ENCODE results near the gene RAB11FIP4.

The RAB11FIP4 gene

DNA sequence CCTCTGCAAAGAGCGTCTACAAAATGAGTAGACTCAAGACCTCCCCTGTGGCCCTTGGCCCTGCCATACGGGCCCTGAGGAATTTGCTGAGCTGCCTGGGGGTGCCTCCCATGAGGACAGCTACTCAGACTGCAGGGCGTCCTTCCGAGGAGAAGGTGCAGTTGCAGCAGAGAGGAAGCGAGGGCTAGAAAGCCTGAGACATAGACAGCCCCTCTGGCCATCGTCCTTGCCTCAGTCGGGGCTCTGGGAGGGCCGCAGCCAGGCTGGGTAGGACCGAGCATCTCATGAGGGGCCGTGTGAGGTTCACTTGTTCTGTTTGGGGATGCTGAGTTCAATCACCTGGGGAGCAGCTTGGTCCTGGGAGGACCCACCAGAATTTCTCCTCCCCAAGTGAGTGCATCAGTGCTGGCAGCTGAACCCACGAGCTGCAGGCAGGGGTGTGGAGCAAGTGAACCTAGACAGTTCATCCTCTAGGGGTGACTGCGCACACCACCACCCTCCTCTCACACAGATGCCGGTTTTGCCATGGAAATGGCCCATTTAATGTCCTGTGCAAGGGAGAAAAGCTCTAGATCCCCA lies 20.3 kb downstream of the RAB11FIP4 start:
- DNase-seq: no peak

DNA sequence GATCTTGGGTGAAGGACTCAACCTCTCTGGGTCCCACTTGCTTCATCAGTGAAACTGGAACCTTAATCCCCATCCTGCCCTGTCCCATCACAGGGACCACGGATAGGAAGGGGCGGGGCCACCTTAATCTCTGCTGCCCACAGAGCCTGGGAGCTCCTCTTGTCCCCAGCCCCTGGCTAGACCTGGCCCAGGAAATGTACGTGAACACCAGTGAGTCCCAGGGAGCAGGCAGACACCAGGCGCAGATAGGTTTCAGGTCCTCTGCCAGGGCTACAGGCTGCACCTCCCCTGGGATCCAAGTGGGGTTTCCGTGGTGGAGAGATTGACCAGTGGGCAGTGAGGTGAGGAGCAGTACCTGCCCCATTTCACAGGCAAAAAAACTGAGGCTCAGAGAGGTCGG lies 21.0 kb downstream of the RAB11FIP4 start:
- DNase-seq: no peak

DNA sequence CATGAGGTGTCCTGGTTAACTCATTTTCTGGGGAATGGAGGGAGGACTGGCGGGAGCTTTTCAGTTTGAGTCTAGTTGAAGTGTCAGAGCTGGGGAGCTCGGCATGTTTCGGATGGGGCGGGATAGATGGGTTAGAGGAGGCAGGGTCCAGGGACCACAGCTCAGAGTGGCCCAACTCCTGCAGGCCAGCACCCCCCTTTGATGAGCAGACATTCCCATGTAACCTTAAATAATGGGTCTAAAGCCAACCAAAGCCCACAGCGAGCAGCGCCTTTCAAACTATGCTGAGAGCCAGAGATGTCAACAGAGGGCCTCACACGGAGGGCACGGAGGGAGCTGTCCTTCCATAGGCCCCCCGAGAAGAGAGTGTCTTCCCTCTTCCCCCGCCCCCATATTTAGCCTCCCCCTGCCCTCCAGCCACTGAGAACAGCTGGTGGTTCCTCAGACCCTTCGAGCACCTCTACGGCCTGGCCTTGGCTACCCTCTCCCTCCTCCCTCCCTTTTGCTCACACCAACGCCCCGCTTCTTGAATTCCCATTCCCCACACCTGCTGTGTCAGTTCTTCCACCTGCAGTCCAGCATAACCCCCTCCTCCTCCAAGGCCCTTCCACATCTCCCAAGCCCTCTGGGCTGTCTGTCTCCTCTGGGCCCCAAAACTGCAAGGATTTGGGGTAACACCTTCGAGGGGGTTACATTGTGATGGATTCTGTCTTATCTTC lies 21.8 kb downstream of the RAB11FIP4 start:
- no peak for DNase-seq

DNA sequence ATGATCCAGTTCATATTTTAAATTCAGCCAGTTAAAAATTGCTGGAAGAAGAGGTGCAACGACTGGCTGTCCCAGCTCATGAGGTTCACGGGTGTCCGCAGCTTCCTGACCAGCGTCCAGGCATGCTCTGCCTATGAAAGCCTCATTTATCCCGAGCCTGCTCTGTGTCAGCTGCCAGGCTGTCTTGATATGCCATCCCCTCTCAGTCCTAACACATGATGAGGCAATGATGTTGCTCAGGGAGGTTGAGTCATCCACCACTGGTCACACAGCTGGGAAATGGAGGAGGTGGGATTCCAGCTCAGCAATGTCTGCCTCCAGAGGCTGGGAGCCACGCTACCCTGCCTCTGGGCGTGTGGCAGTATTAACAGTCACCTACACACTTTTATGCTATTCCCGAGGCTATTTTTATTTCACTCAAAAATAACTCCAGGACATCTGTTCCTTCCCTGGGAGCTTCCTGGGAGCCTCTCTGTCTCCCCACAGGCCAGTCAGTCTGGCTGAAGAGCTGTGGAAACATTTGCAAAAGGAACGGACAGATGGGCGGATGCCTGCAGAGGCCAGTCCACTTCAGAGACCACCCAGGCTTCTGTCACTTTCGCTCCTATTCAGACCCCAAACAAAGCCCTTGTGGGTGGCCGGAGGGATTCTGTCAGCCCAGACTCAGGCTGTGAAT lies 22.5 kb downstream of the RAB11FIP4 start:
- DNase-seq: no peak

DNA sequence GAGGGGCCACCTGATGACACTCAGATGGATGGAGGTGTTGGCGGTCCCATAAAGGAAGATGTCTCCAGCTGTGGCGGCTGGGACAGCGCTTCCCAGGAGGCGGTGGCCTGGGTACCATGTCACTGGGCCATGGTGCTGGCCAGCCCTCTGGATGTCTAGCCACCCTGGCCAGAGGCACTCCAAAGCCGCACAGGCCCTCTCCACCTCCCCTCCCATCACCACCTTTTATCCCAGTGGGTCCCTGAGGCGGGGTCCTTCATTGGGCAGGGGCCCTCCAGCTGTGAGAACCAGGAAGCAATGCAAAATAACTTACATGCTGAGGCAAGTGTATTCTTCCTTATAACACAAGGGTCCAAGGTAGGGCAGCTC lies 23.1 kb downstream of the RAB11FIP4 start:
- no peak for DNase-seq

DNA sequence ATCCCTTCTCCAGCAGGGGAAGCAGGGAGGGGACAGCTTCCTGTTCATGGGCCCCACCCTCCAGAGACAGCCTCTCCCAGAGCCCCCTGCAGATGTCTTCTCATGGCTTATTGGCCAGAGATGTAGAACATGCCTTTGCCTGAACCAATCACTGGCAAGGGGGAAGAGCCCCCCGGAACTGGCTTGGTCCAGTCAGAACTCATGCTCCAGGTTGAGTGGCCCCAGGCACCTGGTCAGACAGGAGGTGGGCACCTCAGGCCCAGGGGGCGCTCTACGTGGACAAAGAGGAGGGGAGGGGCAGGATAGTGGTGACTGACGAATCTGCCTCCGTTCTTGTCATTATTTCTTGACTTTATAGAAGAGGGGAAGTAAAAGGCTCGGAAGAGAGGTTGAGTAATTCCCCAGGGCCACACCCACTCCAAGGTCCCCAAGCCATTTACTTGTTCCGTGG lies 23.6 kb downstream of the RAB11FIP4 start:
- DNase-seq: no peak

DNA sequence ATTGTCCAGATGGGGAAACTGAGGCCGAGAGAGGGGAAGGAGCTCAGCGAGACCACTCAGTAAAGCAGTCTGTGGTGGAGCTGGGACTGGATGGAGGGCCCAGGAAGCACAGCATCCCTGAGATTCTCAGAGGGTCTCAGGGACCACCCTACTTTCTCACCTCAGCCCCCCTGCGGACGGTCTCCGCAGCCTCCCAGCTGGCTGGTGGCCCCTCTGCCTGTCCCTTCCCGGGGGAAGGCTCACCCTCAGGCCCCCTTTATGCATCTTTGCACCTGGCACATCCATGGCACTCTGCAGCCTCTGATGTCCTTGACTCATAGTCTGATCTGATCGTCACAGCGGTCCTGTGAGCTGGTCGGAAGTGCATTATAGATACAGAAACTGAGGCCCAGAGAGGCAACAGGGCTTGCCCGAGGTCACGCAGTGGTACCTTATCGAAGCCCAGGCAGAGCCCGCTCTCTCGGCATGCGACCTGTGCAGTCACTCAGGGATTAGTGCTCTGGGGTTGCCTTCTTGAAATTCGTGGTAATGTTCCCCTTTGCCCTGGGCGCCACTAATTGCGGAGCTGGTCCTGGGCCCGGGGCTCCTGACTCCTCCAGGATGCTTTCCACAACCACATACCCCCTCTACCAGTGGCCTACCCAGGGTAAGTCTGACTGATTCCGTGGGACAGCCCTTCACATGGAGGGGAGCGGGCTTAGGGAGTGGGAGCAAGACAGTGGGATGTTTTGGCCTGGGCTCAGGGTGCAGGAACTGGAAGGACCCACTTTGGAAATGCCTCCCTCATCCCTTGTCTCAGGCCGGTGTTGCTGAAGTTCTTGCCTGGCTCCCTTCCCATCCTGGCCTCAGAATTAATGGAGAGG lies 24.4 kb downstream of the RAB11FIP4 start:
- no peak for DNase-seq

DNA sequence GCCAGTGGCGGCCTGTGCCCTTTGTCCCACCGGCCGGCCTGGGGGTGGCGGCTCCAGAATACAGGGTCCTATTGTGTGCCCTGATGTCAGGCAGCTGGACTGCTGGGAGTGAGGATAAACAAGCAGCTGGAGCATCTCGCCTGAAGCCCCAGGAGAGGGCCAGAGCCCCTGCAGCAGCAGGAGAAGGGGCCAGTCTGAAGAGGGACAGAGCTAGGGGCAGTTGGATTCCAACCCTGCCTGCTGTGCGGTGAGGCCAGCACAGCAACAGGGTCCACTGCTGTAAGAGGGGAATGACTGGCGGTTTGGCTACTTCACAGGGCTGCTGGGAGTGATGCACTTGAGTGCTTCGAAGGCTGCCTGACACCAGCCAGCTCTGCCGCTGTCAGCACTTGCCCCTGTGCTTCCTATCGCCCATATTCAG lies 25.0 kb downstream of the RAB11FIP4 start:
- no peak for DNase-seq

DNA sequence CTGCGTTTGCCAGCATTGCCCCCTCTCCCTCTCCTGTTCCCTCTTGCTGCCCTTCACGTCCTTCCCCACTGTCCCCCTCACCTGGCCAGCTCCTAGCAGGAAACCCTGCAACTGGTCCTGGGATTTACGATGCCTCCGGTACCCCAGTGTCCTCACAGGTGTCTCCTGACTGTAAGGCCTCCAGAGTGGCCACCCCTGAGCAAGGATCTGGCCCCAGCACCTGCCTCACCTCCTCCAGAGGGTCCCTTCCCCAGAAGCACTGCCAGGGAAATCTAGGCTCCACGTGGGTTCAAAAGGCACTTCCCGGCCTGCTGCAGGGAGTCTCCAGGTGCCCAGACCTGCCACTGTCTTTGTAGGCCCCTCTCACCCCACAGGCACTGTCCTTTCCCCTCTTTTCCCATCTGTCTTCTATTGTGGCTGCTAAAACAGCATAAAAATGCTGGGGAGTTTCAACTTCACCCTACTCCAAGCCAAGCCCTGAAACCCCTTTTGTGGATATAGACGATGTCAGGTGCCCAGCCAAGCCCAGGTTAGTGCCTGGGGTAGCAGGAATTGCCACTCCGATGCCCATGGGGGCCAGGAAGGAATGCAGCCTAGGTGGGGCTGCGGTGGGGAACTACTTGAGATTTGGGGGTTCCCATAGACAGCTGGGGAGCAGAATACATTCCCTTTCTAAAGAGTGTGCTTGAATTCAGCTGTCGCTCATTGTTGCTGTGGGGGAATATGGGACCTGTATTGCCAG lies 25.7 kb downstream of the RAB11FIP4 start:
- no peak for DNase-seq

DNA sequence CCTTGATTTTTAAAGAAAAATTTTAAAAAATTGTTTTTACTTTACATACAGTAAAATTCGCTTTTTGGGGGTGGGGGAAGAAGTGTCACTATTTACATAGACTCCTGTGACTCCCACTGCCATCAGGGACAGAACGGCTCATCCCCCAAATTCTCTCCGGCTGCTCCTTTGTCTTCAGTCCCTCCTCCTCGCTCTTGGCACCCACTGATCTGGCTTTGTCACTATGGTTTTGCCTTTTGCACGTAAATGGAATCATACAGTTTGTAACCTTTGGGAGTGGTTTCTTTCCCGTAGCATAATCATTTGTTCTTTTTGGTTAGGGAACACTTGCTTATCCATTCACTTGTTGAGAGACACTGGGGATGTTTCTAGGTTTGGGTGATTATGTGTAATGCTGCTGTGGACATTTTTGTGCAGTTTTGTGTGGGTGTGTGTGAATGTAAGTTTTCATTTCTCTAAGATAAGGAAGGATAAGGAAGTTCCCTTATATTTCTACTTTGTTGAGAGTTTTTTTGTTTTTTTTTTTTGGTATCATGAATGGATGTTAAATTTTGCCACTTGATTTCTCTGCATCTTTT lies 27.4 kb downstream of the RAB11FIP4 start:
- no peak for DNase-seq

DNA sequence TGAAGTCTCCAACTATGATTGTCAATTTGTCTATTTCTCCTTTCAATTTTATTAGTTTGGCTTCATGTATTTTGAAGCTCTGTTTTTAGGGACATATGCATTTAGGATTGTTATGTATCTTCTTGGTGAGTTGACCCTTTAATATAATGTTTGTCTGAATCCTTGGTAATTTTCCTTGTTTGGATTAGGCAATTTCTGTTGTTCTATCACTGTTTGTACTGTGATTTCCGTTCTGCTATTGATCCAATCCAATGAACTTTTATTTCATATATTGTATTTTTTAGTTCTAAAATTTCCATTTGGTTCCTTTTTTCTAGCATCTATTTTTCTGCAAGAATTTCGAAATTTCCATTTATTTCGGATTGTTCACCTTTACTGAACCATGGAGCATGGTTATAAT lies 31.0 kb downstream of the RAB11FIP4 start:
- no peak for DNase-seq

DNA sequence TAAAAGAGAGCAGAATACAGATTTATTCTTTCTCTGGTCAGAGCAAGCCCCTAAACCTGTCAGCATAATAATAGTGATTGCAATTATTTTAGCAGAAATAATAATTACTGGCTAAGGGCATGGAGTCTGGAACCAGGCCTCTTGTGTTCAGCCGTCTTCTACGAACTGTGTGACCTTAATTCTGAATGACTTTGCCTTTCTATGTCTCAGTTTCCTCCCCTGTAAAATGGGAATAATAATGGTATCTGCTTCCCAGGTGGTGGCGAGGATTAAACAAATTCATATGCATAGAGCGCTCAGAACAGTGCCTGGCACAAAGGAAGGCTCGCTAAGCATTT lies 33.4 kb downstream of the RAB11FIP4 start:
- DNase-seq: no peak

DNA sequence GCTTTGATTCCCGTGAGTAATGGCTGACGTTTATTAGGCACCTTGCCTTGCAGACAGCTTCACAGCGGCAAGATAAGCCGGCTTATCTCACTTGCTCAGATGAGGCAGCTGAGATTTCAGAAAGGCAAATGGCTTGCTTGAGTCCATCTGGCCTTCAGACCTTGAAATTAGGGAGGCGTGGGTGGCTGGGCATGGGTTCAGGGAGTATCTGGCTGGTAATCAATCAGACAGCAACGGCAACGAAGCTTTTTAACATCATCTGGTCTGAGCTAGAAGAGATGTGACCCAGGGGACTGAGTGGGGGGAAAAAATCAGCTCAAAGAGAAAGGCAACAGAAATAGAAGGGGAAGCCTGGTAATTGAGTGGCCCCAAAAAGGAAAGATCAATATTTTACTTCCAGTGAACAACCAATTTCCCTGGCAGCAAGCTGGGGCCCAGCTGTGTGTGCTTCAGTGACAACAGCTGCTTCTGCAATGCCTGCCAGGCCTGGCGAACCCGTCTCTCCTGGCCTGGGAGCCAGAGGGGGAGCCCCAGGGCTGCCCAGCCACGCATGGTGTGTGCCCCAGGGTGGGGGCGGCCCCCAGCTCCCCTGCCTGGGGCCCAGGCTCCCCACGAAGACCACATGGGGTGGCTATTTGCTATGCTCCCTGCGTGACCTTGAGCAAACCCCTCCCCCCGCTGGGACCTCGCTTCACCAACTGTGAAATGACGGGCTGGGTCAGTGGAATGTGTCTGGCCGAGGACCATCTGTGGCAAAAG lies 34.0 kb downstream of the RAB11FIP4 start:
- DNase-seq: no peak

DNA sequence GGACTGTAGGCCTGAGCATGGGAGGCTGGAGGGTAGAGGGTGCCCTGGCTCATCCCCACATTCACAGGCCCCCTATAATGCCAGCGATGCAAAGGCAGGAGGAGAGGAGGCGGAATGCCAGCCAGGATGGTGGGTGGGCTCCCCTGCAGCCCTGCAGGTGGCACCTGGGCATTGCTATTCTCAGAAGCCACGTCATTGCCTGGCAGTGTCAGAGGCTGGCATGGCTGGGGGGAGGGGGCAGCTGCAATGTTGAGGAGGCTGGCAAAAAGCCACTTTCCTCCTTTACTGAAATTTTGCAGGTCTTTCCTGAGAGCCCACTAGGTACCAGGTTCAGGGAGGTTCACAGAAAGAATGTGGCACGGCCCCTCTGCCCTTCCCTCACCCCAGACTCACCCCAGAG lies 36.2 kb downstream of the RAB11FIP4 start:
- DNase-seq: no peak

DNA sequence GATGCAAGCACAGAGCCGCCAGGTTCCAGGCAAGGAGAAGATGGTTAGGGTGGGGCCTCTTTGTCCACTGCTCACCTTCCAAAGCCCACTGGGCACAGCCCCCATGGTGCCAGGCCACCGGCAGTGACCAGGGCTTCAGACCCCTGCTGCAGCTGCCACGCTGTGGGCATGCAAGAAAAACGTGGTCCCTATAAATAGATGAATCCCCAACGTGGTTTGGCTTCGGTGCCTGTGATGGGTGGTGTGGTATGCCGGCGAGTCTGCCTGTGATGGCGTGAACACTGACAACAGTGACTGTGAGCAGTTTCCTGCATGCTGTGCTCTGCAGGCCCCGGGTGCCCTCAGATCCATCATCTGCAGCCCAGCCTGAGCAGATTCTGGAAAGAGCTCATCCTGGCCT lies 36.6 kb downstream of the RAB11FIP4 start:
- DNase-seq: no peak

DNA sequence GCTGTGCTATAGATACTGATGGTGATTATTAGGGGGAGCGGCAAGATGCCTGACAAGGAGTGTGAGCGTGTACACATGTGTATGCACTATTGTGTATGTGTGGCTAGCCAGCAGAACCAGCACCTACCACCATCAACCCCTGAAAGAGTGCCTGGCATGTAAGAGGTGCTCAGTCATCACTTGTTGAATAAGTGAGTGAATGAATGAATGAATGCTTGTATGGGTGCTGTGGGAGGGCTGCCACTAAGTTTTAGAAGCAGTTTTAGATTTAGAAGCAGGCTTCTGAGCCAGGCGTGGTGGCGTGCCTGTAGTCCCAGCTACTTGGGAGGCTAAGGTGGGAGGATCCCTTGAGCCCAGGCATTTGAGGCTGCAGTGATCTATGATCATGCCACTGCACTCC lies 37.0 kb downstream of the RAB11FIP4 start:
- DNase-seq: no peak

DNA sequence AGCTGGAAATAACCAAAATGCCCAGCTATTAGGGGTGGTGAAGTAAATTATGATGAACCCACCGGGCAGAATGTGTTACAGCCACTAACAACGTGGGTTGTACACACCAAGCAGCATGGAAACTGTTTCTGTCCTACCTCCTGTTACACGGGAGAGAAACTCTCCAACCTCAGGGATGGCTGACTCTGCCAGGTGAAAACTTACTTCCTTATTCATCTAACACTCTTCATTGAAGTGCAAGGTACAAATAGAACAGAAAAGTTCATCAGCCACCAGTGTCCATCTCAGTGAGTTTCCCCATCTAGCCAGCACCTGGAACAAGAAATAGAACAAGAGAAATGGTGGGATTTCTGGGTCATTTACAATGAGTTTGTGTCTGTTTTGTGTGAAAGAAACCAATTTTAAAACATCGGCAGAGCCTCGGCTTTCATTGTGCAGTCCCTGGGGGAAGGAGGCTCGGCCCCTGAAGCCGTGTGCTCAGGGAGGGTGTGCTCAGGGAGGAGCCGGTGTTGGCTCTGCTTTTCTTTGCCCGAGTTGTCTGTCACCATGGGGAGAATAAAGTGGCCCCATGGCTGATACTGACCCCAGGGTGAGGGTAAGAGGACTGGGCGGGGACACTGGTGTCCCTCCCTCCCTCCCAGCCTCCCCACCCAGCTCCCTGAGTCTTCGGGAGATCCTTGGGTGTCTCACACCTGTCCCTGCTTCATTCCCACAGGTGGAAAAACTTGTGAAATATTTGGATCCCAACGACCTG lies 39.8 kb downstream of the RAB11FIP4 start:
- no peak for DNase-seq

DNA sequence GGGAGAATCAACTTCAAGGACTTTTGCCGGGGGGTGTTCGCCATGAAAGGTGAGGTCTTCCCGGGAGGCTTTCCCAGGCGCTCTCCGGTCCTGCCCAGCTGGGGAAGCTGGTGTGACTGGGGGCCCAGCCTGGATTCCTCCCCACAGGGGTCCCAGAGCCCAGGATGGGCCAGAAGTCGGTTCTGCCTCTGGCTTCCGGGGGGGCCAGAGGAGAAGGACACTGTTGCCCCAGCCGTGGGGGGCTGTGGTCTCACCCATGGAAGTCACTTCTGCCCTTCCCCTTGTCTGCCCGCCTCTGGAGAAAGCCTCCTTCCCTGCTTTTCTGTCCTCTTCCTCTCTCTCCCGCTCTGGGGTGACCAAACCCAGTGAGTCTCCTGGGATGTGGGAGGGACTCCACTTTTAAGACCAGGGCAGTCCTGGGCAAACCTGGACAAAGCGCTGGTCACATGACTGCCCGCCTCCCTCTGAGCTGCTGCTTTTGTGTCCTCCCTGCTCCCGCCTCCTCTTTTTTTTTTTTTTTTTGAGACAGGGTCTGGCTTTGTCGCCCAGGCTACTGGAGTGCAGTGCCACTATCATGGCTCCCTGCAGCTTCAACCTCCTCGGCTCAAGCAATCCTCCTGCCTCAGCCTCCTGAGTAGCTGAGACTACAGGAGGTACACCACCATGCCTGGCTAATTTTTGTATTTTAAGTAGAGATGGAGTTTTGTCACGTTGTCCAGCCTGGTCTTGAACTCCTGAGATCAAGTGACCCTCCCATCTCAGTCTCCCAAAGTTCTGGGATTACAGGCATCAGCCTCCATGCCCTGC lies 40.6 kb downstream of the RAB11FIP4 start:
- DNase-seq: no peak

DNA sequence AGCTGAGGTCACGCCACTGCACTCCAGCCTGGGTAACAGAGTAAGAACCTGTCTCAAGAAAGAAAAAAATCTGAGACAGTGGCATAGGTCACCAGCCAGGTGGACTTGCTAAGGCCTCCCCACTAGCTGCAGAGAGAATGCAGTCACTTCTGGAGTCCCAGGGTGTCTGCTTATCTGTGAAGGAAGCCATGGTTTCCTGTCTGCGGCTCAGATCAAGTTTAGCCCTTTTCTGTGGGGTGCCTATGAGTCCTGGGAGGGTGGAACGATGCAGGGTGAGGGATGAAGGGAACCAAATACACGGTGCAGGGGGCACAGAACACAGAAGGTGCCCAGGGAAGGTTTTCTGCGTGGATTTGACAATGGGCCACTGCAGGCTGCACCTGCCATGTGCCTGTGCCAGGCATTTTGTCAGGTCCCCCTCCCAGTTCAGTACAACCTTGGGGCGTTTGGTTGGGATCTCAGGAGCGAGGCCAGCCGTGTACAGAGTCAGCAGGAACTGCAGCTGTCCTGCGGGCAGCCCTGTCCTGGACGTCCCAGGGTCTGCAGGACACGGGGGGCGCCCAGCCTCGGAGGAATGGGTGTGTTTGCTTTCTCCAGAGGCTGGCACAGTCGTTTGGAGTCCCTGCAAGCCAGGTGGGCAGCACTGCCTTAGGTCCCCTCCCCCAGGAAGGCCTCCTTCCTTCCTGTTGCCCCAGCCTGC lies 41.8 kb downstream of the RAB11FIP4 start:
- peak; percentile 60 for DNase-seq

Measured in CD4-positive, alpha-beta T cell treated with Interleukin-6 for 4 hours (primary cell).